HCT116 (cell line): Measurements from ENCODE around the gene ZNF630. TPM values are rescaled to one million over a fixed set of nuclear protein-coding genes. Genes with fewer than 3 reads are reported as not detected.
"Not testable (repeated sequence)": the region's sequence is repeated elsewhere in the genome, so short reads cannot be mapped to it uniquely, and the experiment has no call there.

Experiments
- ATAC-seq: fragments of 200-7000 bp; cut with Tn5 transposase; 2 replicates; pipeline ENCODE4 v1.9.1; 2020; ENCODE audit warnings: mild to moderate bottlenecking, moderate library complexity
- BruUV-seq: library from RNA; stranded (reverse); fragments of 400-500 nt; replicated peaks from 2 replicates; lab custom pipeline; 2021; lab: Mats Ljungman, UMichigan
- CTCF ChIA-PET: fragments of 300-600 bp; sonication (Branson Sonifier 250); formaldehyde crosslinking; loops from one replicate; lab custom pipeline; 2021; ENCODE audit warnings: antibody characterized with exemption; lab: Charles Lee
- POLR2A ChIA-PET: fragments of 300-600, 350-600 bp; sonication (Branson Sonifier 250); formaldehyde crosslinking; loops from one replicate; lab custom pipeline; 2021; ENCODE audit warnings: antibody characterized with exemption; lab: Charles Lee
- RAD21 ChIA-PET, 2 experiments: fragments of 300-600 bp; sonication (Branson Sonifier 250); formaldehyde crosslinking; loops; one replicate each; lab custom pipeline; 2023; ENCODE audit warnings: low total read pairs in 2 of 2; ENCODE audit not compliant: uncharacterized antibody in 2 of 2, unreplicated experiment in 2 of 2, low non-redundant PET in 1 of 2; lab: Charles Lee
- DNase-seq: peaks from one replicate; pipeline ENCODE4 v3.0.0-alpha.2; 2010; ENCODE audit warnings: low read depth, low spot score
- H2AFZ ChIP-seq: fragments of 200-600 bp; shearing (Covaris generic), sonication (generic); 2 replicates; pipeline ENCODE4 v1.6.1; 2017; ENCODE audit warnings: low read depth, mixed run types, mixed read lengths, antibody characterized with exemption, low read length; ENCODE audit not compliant: poor library complexity, severe bottlenecking
- H3K27ac ChIP-seq: 2 replicates; pipeline ENCODE4 v1.5.1; 2012; ENCODE audit warnings: low read depth, low read length
- H3K27me3 ChIP-seq: fragments of 200-600 bp; sonication (generic); 2 replicates; pipeline ENCODE4 v1.6.1; 2016; ENCODE audit warnings: mixed run types, low read length, mixed read lengths; ENCODE audit not compliant: insufficient read depth
- H3K36me3 ChIP-seq, 2 experiments: fragments of 200-500 bp in 1 of 2; fragments of 200-600 bp in 1 of 2; sonication (Bioruptor generic) in 1 of 2; sonication (generic) in 1 of 2; 2 replicates each; pipeline versions ENCODE4 v1.5.1 to v1.6.1; 2014 to 2016; ENCODE audit warnings: low read length in 2 of 2, inconsistent platforms in 1 of 2, mixed read lengths in 1 of 2, mixed run types in 1 of 2; ENCODE audit not compliant: insufficient read depth in 2 of 2, control insufficient read depth in 1 of 2
- H3K4me1 ChIP-seq, 2 experiments: fragments of 200-600 bp in 1 of 2; sonication (generic) in 1 of 2; 2 replicates each; pipeline versions ENCODE4 v1.5.1 to v1.6.1; 2012 to 2017; ENCODE audit warnings: low read length in 2 of 2, inconsistent platforms in 1 of 2, mild to moderate bottlenecking in 1 of 2, mixed read lengths in 1 of 2, mixed run types in 1 of 2, moderate library complexity in 1 of 2; ENCODE audit not compliant: insufficient read depth in 2 of 2, control insufficient read depth in 1 of 2
- H3K4me2 ChIP-seq: fragments of 200-600 bp; sonication (generic); 2 replicates; pipeline ENCODE4 v1.6.1; 2017; ENCODE audit warnings: mixed run types, low read length, mixed read lengths
- H3K4me3 ChIP-seq, 2 experiments: fragments of 200-600 bp in 1 of 2; sonication (generic) in 1 of 2; replicated peaks in 1 of 2; 2 replicates each; pipeline ENCODE4 v1.5.1; 2011 to 2016; ENCODE audit warnings: low read length in 2 of 2, control low read depth in 1 of 2, low read depth in 1 of 2, mild to moderate bottlenecking in 1 of 2, mixed read lengths in 1 of 2, mixed run types in 1 of 2
- H3K79me2 ChIP-seq: fragments of 200-600 bp; sonication (generic); 2 replicates; pipeline ENCODE4 v1.6.1; 2017; ENCODE audit warnings: mild to moderate bottlenecking, mixed run types, low read length, moderate library complexity, mixed read lengths; ENCODE audit not compliant: insufficient read depth
- H3K9ac ChIP-seq: fragments of 200-600 bp; sonication (generic); 2 replicates; pipeline ENCODE4 v1.6.1; 2016; ENCODE audit warnings: low read length, mixed read lengths
- H3K9me2 ChIP-seq: fragments of 200-600 bp; sonication (generic), shearing (Covaris generic); 2 replicates; pipeline ENCODE4 v1.6.1; 2017; ENCODE audit warnings: mixed run types, mild to moderate bottlenecking, moderate library complexity; ENCODE audit not compliant: insufficient read depth
- H3K9me3 ChIP-seq, 2 experiments: fragments of 200-500 bp in 1 of 2; fragments of 200-600 bp in 1 of 2; sonication (Bioruptor generic) in 1 of 2; sonication (generic) in 1 of 2; 2 replicates each; pipeline ENCODE4 v1.6.1; 2014 to 2017; ENCODE audit warnings: low read length in 2 of 2, mixed read lengths in 2 of 2, inconsistent platforms in 1 of 2, low read depth in 1 of 2, mild to moderate bottlenecking in 1 of 2, mixed run types in 1 of 2, moderate library complexity in 1 of 2; ENCODE audit not compliant: control insufficient read depth in 1 of 2, insufficient read depth in 1 of 2
- H4K20me1 ChIP-seq: fragments of 200-600 bp; sonication (generic), shearing (Covaris generic); 2 replicates; pipeline ENCODE4 v1.6.1; 2017; ENCODE audit warnings: mixed run types, mild to moderate bottlenecking, moderate library complexity; ENCODE audit not compliant: insufficient read depth
- EGR1 ChIP-seq: IDR thresholded peaks from 2 replicates; pipeline ENCODE4 v1.6.1; 2012; ENCODE audit warnings: low read depth
- EZH2 ChIP-seq: fragments of 200-600 bp; sonication (generic); IDR thresholded peaks from 2 replicates; pipeline ENCODE4 v1.6.1; 2017; ENCODE audit warnings: antibody characterized with exemption, mixed run types
- RAD21 ChIP-seq: IDR thresholded peaks from 2 replicates; pipeline ENCODE4 v1.6.1; 2012; ENCODE audit warnings: low read depth, mild to moderate bottlenecking
- SRF ChIP-seq: IDR thresholded peaks from 2 replicates; pipeline ENCODE4 v1.6.1; 2012; ENCODE audit warnings: low read depth
- intact Hi-C: fragments of 100-400 bp; cut with micrococcal nuclease; formaldehyde crosslinking; loops from 2 replicates; pipeline ENCODE4 v1.10.0; 2022
- total RNA-seq: library from RNA; stranded (reverse); gene quantifications from one replicate; pipeline ENCODE4 v1.2.1, GENCODE V29; 2021; ENCODE audit not compliant: unreplicated experiment
- TF ChIP-seq, protein P1 (sequence below): IDR thresholded peaks from 2 replicates; pipeline ENCODE4 v1.6.1; 2012

The ZNF630 gene
- total RNA-seq, 1 experiment from 2014 or later: not detected

DNA sequence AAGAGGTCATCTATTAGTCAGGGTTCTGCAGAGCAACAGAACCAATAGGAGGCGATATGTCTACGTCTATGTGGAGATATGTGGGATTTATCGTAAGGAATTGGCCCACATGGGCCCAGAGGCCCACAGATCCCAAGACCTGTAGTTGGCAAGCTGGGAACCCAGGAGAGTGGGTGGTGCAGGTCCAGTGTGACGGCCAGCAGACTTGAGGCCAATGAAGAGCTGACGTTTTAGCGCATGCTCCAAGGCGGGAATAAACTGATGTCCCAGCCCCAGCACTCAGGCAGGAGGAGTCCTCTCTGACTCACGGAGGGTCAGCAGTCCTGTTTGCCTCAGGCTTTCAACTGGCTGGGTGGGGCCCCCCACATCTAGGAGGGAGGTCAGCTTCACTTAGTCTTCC is 43.3 kb downstream of the ZNF630 start:
- BruUV-seq: no TSS peak
- Histone ChIP-seq H3K79me2 (no peaks in the 10 kb centered on the region), H3K27me3 (no peaks in the 10 kb centered on the region), H3K9ac (no peak overlapping the region), H4K20me1 (no peaks in the 10 kb centered on the region), H3K9me2 (no peaks in the 10 kb centered on the region), H3K9me3 (no peaks in the 10 kb centered on the region), H3K4me1 (no peaks in the 10 kb centered on the region), H2AFZ (no peak overlapping the region), H3K4me2 (no peak overlapping the region), H3K36me3 (no peaks in the 10 kb centered on the region), H3K4me3 (no peak overlapping the region), H3K27ac (no peak overlapping the region)
- ChIA-PET RAD21 (no interaction called here), POLR2A (no interaction called here), CTCF (no interaction called here)
- intact Hi-C loops: loop anchor here (5.0 kb wide), 4 partner anchors 464 to 836 kb away; partner anchors contain the start of genes ARAF and UBA1
- ATAC-seq: no peak
- TF ChIP-seq, protein P1, sequence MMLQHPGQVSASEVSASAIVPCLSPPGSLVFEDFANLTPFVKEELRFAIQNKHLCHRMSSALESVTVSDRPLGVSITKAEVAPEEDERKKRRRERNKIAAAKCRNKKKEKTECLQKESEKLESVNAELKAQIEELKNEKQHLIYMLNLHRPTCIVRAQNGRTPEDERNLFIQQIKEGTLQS: no peak
- TF ChIP-seq EZH2: no peak
- no peak for TF ChIP-seq SRF
- TF ChIP-seq RAD21: no peak
- no peak for TF ChIP-seq EGR1
- DNase-seq: no peak

DNA sequence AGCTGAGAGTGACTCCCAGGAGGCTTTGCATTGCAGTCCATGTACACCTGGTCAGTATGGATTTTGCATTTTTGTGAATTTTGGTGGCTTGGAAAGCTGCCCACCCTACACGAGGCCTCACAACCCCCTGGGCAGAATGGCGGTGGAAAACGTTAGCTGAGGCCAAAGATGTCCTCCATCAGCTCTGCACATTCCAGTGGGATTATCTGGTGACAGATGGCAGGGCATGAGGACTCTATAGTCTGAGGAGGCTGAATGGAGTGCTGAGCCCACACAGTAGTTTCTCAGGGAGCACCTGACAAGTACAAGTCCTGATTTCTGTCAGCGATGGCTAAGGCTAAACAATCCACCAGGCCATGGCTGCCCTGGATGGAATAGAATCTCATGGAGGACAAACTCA is 43.9 kb downstream of the ZNF630 start:
- ATAC-seq, H2AFZ ChIP-seq, H3K4me2 ChIP-seq, BruUV-seq, RAD21 ChIA-PET, POLR2A ChIA-PET, H3K27ac ChIP-seq, H3K4me1 ChIP-seq, DNase-seq, H3K36me3 ChIP-seq, H4K20me1 ChIP-seq, H3K79me2 ChIP-seq, H3K27me3 ChIP-seq, H3K4me3 ChIP-seq, H3K9me2 ChIP-seq, H3K9me3 ChIP-seq, H3K9ac ChIP-seq: not testable (repeated sequence)
- intact Hi-C loops: loop anchor here (5.0 kb wide), 4 partner anchors 465 to 835 kb away; partner anchors contain the start of genes ARAF and UBA1
- CTCF ChIA-PET: interaction anchor here (0.5 to 1.0 kb wide), 3 partner anchors 191 to 447 kb away, joined by 3 read pairs; partner anchors contain the start of gene ZNF81
